Nucleus accumbens (tissue), 56 donors: ENCODE results near the gene GOLGA7B.
"Not testable (repeated sequence)": the region's sequence is repeated elsewhere in the genome, so short reads cannot be mapped to it uniquely, and the experiment has no call there.

Experiments used
- DNase-seq, 56 donors: peaks; one replicate each; lab custom pipeline; 2025; lab: John Stamatoyannopoulos, UW

GOLGA7B gene

GRCh38 chr10:97830064-97830463, 19.6 kb upstream of the GOLGA7B start:
- DNase-seq = no peak

GRCh38 chr10:97831259-97831658, 18.4 kb upstream of the GOLGA7B start:
- no peak for DNase-seq

GRCh38 chr10:97836446-97836845, 13.2 kb upstream of the GOLGA7B start:
- no peak for DNase-seq

- no peak for DNase-seq
Observed at GRCh38 chr10:97838091-97838490, 11.6 kb upstream of the GOLGA7B start.

GRCh38 chr10:97841166-97841565, 8.5 kb upstream of the GOLGA7B start:
- not testable (repeated sequence) for DNase-seq

GRCh38 chr10:97842114-97842513, 7.5 kb upstream of the GOLGA7B start:
- not testable (repeated sequence) for DNase-seq

GRCh38 chr10:97842656-97843280, 6.9 kb upstream of the GOLGA7B start:
- no peak for DNase-seq

GRCh38 chr10:97843281-97843671, 6.4 kb upstream of the GOLGA7B start:
- no peak for DNase-seq

GRCh38 chr10:97843972-97844371, 5.7 kb upstream of the GOLGA7B start:
- DNase-seq = not testable (repeated sequence)

- no peak for DNase-seq
Observed at GRCh38 chr10:97844678-97845077, 5.0 kb upstream of the GOLGA7B start.

GRCh38 chr10:97849103-97849686, 448 bp upstream of the GOLGA7B start:
- peak in 2 of 56 donors; percentile 54 to 57 for DNase-seq

- DNase-seq = peak in 3 of 56 donors; percentile 27 to 28 (median 28)
Observed at GRCh38 chr10:97850446-97850845, 803 bp downstream of the GOLGA7B start.

GRCh38 chr10:97851341-97852001, 1.8 kb downstream of the GOLGA7B start:
- peak in 23 of 56 donors; percentile 15 to 71 (median 43) for DNase-seq

GRCh38 chr10:97852277-97852676, 2.6 kb downstream of the GOLGA7B start:
- no peak for DNase-seq

- DNase-seq = peak in 7 of 56 donors; percentile 6 to 37 (median 16)
Observed at GRCh38 chr10:97852840-97853405, 3.3 kb downstream of the GOLGA7B start.

- no peak for DNase-seq
Observed at GRCh38 chr10:97854743-97855142, 5.1 kb downstream of the GOLGA7B start.

GRCh38 chr10:97858001-97858439, 8.4 kb downstream of the GOLGA7B start:
- DNase-seq = no peak

- peak in 28 of 56 donors; percentile 11 to 72 (median 37) for DNase-seq
Observed at GRCh38 chr10:97861097-97861750, 11.6 kb downstream of the GOLGA7B start.

GRCh38 chr10:97861924-97862323, 12.3 kb downstream of the GOLGA7B start:
- no peak for DNase-seq

- DNase-seq = no peak
Observed at GRCh38 chr10:97863808-97864207, 14.2 kb downstream of the GOLGA7B start.

GRCh38 chr10:97865488-97865887, 15.8 kb downstream of the GOLGA7B start:
- DNase-seq = no peak
